ENCODE results near the gene FAM53A. TPM values are rescaled to one million over a fixed set of nuclear protein-coding genes. Genes with fewer than 3 reads are reported as not detected.

The FAM53A gene
- total and polyA plus RNA-seq, 7 donors, result 0.71 to 1.9 (median 1.3) TPM

GRCh38 chr4:1619151-1619672 lies 64.9 kb downstream of the FAM53A start:
- Histone ChIP-seq H3K36me3 (ENCODE audit: insufficient read depth in 1 of 2, low read depth in 1 of 2) (no peaks in the 10 kb centered on the region), H3K9me3 (no peaks in the 10 kb centered on the region), H3K4me3 (no peak overlapping the region), H3K27ac (no peak overlapping the region), H3K27me3 (ENCODE audit: insufficient read depth in 3 of 3, low read length in 2 of 3) (peaks cover 0 to 1% (median 0%) of the 10 kb centered on the region in 3 donors), H3K4me1 (no peaks in the 10 kb centered on the region)
- ATAC-seq, result no peak
- DNase-seq, result no peak
- 89 to 92% (median 91%) methylated on average over 23 to 25 of the region's 25 CpGs for WGBS, 3 donors
- no peak for TF ChIP-seq CTCF (IDR thresholded peaks at IDR 0.05)
- intact Hi-C loops (cut with DNase I), result no loop called here

- ATAC-seq, result no peak
- WGBS, 3 donors, result 83 to 93% (median 86%) methylated on average over 12 of the region's 12 CpGs
- intact Hi-C loops (cut with DNase I), result no loop called here
These were observed 65.7 kb downstream of the FAM53A start for GRCh38 chr4:1618438-1618837.

GRCh38 chr4:1616557-1616930 lies 67.6 kb downstream of the FAM53A start:
- ATAC-seq, result no peak
- H3K36me3 ChIP-seq (ENCODE audit: insufficient read depth in 1 of 2, low read depth in 1 of 2), result no peaks in the 10 kb centered on the region
- no peaks in the 10 kb centered on the region for H3K4me1 ChIP-seq
- no peak overlapping the region for H3K4me3 ChIP-seq
- intact Hi-C loops (cut with DNase I), result no loop called here
- H3K9me3 ChIP-seq, result no peaks in the 10 kb centered on the region
- H3K27me3 ChIP-seq (ENCODE audit: insufficient read depth in 3 of 3, low read length in 2 of 3), result peaks cover 0 to 1% (median 0%) of the 10 kb centered on the region in 3 donors
- TF ChIP-seq CTCF (IDR thresholded peaks at IDR 0.05), result no peak
- no peak for DNase-seq
- WGBS, 3 donors, result 55 to 60% (median 58%) methylated on average over 6 of the region's 6 CpGs
- H3K27ac ChIP-seq, result no peak overlapping the region

More at GRCh38 chr4:1618438-1618837, 65.7 kb downstream of the FAM53A start:
- no peaks in the 10 kb centered on the region for H3K36me3 ChIP-seq (ENCODE audit: insufficient read depth in 1 of 2, low read depth in 1 of 2)
- no peaks in the 10 kb centered on the region for H3K4me1 ChIP-seq
- H3K27me3 ChIP-seq (ENCODE audit: insufficient read depth in 3 of 3, low read length in 2 of 3), result peaks cover 0 to 1% (median 0%) of the 10 kb centered on the region in 3 donors
- H3K27ac ChIP-seq, result no peak overlapping the region
- no peak for DNase-seq
- TF ChIP-seq CTCF (IDR thresholded peaks at IDR 0.05), result no peak
- H3K4me3 ChIP-seq, result no peak overlapping the region
- H3K9me3 ChIP-seq, result no peaks in the 10 kb centered on the region

- Histone ChIP-seq H3K4me3 (no peak overlapping the region), H3K4me1 (no peaks in the 10 kb centered on the region), H3K27me3 (ENCODE audit: insufficient read depth in 3 of 3, low read length in 2 of 3) (peaks cover 0 to 1% (median 0%) of the 10 kb centered on the region in 3 donors), H3K9me3 (no peaks in the 10 kb centered on the region), H3K36me3 (ENCODE audit: insufficient read depth in 1 of 2, low read depth in 1 of 2) (no peaks in the 10 kb centered on the region), H3K27ac (no peak overlapping the region)
- intact Hi-C loops (cut with DNase I), result no loop called here
- no peak for TF ChIP-seq CTCF (IDR thresholded peaks at IDR 0.05)
- ATAC-seq, result peak; percentile 41 to 45 (median 42)
- 61 to 68% (median 61%) methylated on average over 22 of the region's 22 CpGs for WGBS, 3 donors
- DNase-seq, result peak in 1 of 2 donors; percentile 38
These were observed 68.1 kb downstream of the FAM53A start for GRCh38 chr4:1615786-1616556.

All from psoas muscle (tissue), 8 donors.